Measurements from ENCODE around the gene COG5.
"Not testable (repeated sequence)": the region's sequence is repeated elsewhere in the genome, so short reads cannot be mapped to it uniquely, and the experiment has no call there.

Gene COG5

DNA sequence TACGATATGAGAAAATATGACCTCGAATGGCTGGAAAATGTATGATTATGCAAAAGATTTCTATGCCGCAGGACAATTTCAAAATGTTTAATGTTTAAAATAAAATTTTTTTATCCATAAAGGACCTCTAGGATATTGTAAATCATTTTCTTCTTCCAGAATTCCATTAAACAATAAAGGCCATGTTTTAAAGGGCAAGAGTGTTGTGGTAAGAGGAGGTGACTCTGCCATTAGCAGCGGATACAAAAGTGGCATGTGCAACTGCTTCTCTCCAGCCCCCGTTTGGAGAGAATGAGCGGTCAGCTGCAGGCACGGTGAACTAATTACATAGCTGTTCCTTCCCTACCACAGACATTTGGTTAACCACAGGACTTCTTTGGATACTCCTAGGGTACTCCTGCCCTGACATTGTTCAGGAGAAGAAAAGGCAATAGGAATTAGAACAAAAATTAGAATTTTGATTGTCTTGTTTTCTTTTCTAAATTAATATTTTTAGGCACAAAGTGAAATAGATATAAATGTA is 331.1 kb downstream of the COG5 start:
- DNase-seq (ENCODE audit: low read depth in 2 of 2, low spot score in 1 of 2) = no peak

- no peak for DNase-seq (ENCODE audit: low read depth in 2 of 2, low spot score in 1 of 2)
Measured at GRCh38 chr7:107230334-107230733, 333.4 kb downstream of the COG5 start.

GRCh38 chr7:107228291-107228690 is 335.4 kb downstream of the COG5 start:
- DNase-seq (ENCODE audit: low read depth in 2 of 2, low spot score in 1 of 2) = no peak

DNA sequence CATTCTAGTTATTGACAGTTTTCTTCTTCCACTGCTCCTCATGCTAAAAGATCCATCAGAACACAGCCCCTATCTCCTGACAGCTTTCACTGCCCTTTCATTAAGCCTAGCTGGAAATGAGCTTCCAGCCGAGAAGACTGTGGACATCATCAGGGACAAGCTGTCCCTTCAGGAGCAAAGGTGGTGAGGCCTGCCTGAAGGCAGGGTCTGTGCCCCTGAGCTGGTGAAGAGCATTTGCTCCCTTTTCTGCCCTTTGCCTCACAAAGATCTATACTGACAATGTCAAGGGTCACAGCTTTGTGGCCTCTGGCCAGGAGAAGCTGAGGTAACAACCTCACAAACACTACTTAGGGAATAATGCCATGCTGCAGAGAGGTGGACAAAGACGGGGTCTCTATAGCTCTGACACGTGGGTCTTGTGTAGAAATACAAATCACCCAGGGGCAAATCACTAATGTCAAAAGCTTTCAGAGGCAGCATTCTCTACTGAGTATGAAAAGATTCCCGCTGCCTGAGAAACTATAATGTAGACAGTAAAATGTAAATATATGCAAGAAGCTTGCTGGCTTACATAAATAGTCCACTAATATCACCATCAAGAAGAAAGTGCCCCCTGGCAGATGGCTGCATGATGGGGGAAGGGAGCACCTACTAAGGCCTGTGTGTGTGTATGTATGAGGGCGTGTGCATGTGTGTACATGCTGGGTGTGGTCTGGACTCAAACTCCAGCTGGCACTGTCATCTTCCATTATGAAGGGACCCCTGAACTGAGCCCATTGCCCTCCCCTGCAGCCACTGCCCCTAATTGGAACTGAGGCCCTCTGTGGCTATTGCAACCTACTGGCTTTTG is 339.1 kb downstream of the COG5 start:
- no peak for DNase-seq (ENCODE audit: low read depth in 2 of 2, low spot score in 1 of 2)

DNA sequence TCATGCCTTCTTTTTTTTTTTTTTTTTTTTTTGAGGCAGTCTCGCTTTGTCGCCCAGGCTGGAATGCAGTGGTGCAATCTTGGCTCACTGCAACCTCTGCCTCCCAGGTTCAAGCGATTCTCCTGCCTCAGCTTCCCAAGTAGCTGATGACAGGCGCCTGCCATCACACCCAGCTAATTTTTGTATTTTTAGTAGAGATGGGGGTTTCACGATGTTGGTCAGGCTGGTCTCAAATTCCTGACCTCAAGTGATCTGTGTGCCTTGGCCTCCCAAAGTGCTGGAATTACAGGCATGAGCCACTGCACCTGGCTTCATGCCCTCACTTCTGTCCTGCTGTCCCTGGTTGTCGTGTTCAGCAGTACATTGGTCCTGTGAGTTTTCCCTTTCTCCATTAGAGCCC is 342.9 kb downstream of the COG5 start:
- DNase-seq (ENCODE audit: low read depth in 2 of 2, low spot score in 1 of 2) = not testable (repeated sequence)

GRCh38 chr7:107220356-107220755 is 343.4 kb downstream of the COG5 start:
- no peak for DNase-seq (ENCODE audit: low read depth in 2 of 2, low spot score in 1 of 2)

- DNase-seq (ENCODE audit: low read depth in 2 of 2, low spot score in 1 of 2) = no peak
Measured at GRCh38 chr7:107219563-107220244, 344.0 kb downstream of the COG5 start.

GRCh38 chr7:107213945-107214344 is 349.8 kb downstream of the COG5 start:
- DNase-seq (ENCODE audit: low read depth in 2 of 2, low spot score in 1 of 2) = no peak

DNA sequence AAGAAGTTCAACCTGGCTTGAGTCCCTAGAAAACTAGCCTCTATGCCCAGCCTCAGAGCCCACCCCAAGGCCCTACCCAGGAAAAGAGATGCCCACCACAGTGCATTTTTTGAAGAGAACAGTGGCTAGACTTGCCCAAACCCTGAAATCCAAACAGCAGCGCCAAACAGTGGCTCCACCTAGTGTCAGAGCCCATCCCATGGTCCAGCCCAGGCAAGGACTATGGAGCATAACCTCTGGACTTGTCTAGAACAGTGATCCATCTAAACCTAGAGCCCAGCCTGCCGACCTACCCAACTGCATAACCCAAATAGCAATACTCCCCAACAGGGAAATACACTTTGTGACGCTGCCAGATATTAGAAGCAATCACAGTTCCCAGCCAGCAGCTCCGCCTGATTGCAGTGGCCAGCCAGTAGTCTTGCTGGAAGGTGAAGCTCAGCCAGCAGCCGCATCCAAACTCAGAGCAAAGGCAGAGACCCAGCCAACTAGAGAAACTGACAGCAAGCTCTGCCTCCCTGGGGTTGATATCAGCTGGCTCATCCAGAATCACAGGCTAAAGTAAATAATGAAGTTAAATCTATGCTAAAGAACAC is 350.4 kb downstream of the COG5 start:
- DNase-seq (ENCODE audit: low read depth in 2 of 2, low spot score in 1 of 2) = no peak

DNA sequence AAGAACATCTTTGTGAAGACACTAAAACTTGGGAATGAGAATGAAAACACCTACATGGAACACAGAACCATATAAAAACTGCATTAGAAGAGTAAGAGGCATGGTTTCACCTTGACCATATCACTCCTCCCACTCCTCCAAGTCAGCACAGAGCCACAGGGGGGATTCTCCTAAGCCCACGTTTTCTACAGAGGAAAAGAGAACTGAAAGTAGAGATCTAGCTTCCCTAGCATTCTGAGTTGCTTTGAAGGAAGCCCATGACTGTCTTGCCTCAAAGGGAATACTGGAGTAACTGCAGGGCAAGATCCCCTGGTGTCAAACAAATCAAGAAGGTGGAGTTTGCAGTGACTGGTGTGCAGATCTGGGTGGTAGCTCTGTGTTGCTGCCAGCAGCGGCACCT is 351.0 kb downstream of the COG5 start:
- DNase-seq (ENCODE audit: low read depth in 2 of 2, low spot score in 1 of 2) = no peak

- DNase-seq (ENCODE audit: low read depth in 2 of 2, low spot score in 1 of 2) = no peak
Measured at GRCh38 chr7:107210400-107210799, 353.3 kb downstream of the COG5 start.

DNA sequence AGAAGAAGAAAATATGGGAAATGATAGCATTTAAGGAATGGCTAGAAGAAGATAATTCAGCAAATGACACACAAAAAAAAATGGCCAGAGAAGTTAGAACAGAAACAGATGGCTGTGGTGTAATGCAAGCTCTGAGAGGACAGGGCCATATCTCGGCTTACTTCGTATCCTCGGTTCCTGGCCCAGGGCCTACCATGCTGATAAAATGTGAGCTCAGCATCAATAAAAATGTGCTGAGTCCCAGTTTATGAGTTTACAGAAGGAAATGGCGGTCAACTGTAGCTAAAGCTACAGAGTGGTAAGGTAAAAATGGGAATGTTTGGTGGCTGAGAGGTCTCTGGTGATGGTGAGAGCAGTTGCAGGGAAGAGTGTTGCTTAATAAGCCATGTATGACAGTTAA is 354.2 kb downstream of the COG5 start:
- DNase-seq (ENCODE audit: low read depth in 2 of 2, low spot score in 1 of 2) = no peak

GRCh38 chr7:107208563-107208962 is 355.2 kb downstream of the COG5 start:
- no peak for DNase-seq (ENCODE audit: low read depth in 2 of 2, low spot score in 1 of 2)

GRCh38 chr7:107208024-107208521 is 355.6 kb downstream of the COG5 start:
- no peak for DNase-seq (ENCODE audit: low read depth in 2 of 2, low spot score in 1 of 2)

DNA sequence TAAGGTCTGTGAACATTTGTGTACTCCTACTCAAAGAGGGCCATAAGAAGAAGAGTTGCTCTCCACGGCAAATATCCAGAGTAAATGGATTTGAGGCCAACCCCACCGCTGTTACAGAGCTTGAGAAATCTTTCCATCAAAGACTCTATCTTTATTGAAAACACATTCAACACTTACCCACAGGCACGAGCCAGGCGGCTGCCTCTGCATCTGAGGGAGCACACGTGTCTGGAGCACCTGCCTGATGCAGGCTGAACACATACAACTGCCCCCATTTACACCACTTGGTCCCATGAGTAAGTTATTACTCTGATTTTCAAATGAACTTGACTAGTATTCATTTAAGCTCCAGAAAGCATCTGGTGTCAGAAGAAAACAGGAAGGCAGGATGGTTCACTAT is 356.3 kb downstream of the COG5 start:
- no peak for DNase-seq (ENCODE audit: low read depth in 2 of 2, low spot score in 1 of 2)

DNA sequence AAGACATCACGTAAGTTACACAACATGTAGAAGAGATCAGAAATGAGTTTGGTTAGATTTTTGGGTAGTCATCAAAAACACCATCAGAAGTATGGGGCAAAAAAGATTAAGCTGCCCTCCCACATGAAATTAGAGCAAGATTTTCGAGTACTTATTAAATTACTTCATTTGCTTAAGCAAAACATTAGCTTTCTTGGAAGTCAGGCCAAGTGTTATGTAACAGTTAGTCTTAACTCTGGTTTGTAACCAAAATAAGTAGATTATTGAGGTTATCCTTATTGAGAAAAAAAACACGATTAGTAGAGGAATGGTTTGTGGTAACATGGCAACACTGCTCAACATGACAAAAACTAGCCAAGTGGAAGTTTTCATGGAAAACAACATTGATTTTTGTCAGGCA is 357.0 kb downstream of the COG5 start:
- no peak for DNase-seq (ENCODE audit: low read depth in 2 of 2, low spot score in 1 of 2)

DNA sequence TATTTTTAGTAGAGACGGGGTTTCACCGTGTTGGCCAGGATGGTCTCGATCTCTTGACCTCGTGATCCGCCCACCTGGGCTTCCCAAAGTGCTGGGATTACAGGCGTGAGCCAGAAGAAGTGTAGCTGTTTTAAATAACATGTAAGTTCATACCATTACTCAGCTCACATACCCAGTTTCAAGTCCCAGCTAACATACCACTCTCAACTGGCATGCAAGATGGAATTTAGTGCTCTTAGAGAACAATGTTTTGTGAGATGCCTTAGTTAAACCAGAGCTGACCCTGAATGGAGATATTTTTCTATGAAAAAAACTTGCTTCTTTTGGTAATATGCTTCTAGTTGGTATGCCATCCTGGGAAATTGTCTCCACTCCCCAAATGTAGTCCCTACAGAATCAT is 357.6 kb downstream of the COG5 start:
- DNase-seq (ENCODE audit: low read depth in 2 of 2, low spot score in 1 of 2) = no peak

DNA sequence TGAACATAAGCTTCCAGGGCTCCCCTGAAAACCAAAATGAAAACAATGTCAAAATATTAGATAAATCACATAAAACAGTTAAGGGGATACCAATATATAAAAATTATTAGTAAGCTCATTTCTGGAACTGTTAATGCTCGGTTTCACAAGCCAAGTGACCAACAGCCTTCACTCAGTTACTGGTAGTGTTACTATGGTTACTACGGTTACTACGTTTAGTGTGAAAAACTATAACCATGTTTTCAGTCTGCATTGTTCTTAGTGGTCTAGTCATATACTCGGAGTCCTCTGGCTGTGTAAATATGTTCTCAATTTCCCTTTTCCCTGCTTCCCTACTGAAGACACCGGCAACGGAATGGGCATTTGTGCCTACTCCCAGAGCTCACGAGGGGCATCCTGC is 360.1 kb downstream of the COG5 start:
- no peak for DNase-seq (ENCODE audit: low read depth in 2 of 2, low spot score in 1 of 2)

GRCh38 chr7:107201795-107202450 is 361.8 kb downstream of the COG5 start:
- DNase-seq (ENCODE audit: low read depth in 2 of 2, low spot score in 1 of 2) = no peak

DNA sequence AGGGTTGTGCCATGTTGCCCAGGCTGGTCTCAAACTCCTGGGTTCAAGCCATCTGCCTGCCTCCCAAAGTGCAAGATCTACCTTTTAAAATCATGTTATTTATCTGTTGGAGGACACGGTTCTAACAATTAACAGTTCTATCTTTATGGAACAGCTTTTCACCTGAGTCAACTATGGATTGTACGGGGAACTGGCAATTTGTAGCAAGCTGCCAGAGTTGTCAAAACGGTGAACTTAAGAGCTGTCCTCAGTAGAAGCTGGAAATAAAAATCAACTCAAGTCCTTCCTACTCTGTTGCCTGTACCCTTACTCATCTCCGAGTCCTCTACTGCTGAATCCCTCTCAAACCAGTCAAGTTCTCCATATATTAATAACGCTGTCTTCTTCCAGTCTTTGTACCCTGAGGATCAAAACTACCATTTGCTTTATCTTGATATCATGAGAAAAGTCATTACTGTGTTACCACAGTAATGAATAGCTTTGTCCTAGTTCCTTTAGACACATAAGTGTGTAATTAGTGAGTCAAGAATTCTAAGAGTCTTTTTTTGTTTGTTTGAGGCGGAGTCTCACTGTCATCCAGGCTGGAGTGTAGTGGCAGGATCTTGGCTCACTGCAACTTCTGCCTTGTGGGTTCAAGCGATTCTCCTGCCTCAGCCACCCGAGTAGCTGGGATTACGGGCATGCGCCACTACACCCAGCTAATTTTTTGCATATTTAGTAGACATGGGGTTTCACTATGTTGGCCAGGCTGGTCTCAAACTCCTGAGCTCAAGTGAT is 366.7 kb downstream of the COG5 start:
- DNase-seq (ENCODE audit: low read depth in 2 of 2, low spot score in 1 of 2) = no peak

GRCh38 chr7:107194052-107194451 is 369.7 kb downstream of the COG5 start:
- DNase-seq (ENCODE audit: low read depth in 2 of 2, low spot score in 1 of 2) = no peak
